AML-193 (cell line): ENCODE data around the gene LRRC72.
A peak's percentile ranks its signal among the peaks of the same experiment; 100 is the strongest.
"Not testable (repeated sequence)": the region's sequence is repeated elsewhere in the genome, so short reads cannot be mapped to it uniquely, and the experiment has no call there.

Experiments used
- DNase-seq, 2 experiments: peaks; one replicate each; lab custom pipeline; 2025; lab: John Stamatoyannopoulos, UW

LRRC72 gene

GRCh38 chr7:16528520-16528919 lies 1.9 kb downstream of the LRRC72 start:
- DNase-seq = no peak

GRCh38 chr7:16529697-16530096 lies 3.1 kb downstream of the LRRC72 start:
- DNase-seq = no peak

GRCh38 chr7:16531707-16532106 lies 5.1 kb downstream of the LRRC72 start:
- no peak for DNase-seq

- no peak for DNase-seq
These were observed 5.6 kb downstream of the LRRC72 start for GRCh38 chr7:16532272-16532671.

- DNase-seq = no peak
These were observed 8.9 kb downstream of the LRRC72 start for GRCh38 chr7:16535500-16535899.

GRCh38 chr7:16540559-16540958 lies 13.9 kb downstream of the LRRC72 start:
- DNase-seq = not testable (repeated sequence)

- DNase-seq = no peak
These were observed 15.8 kb downstream of the LRRC72 start for GRCh38 chr7:16542401-16542800.

- DNase-seq = no peak
These were observed 16.8 kb downstream of the LRRC72 start for GRCh38 chr7:16543456-16543855.

GRCh38 chr7:16546921-16547505 lies 20.4 kb downstream of the LRRC72 start:
- DNase-seq = no peak

GRCh38 chr7:16548428-16548827 lies 21.8 kb downstream of the LRRC72 start:
- DNase-seq = no peak

GRCh38 chr7:16550671-16551070 lies 24.0 kb downstream of the LRRC72 start:
- DNase-seq = no peak

GRCh38 chr7:16554518-16555236 lies 28.1 kb downstream of the LRRC72 start:
- DNase-seq = no peak

GRCh38 chr7:16556359-16556758 lies 29.7 kb downstream of the LRRC72 start:
- no peak for DNase-seq

GRCh38 chr7:16558761-16559302 lies 32.2 kb downstream of the LRRC72 start:
- DNase-seq = no peak

GRCh38 chr7:16559497-16560179 lies 33.0 kb downstream of the LRRC72 start:
- DNase-seq = no peak

- no peak for DNase-seq
These were observed 35.3 kb downstream of the LRRC72 start for GRCh38 chr7:16561943-16562342.

- no peak for DNase-seq
These were observed 36.0 kb downstream of the LRRC72 start for GRCh38 chr7:16562456-16563220.

GRCh38 chr7:16563281-16564022 lies 36.8 kb downstream of the LRRC72 start:
- peak in 1 of 2 experiments; percentile 42 for DNase-seq

- DNase-seq = no peak
These were observed 37.4 kb downstream of the LRRC72 start for GRCh38 chr7:16564023-16564380.

GRCh38 chr7:16564909-16565426 lies 38.3 kb downstream of the LRRC72 start:
- DNase-seq = peak; percentile 53 to 61

- no peak for DNase-seq
These were observed 45.3 kb downstream of the LRRC72 start for GRCh38 chr7:16571941-16572340.
